Testis (tissue), 3 donors: ENCODE measurements around the gene DENND2A. TPM values are rescaled to one million over a fixed set of nuclear protein-coding genes. Genes with fewer than 3 reads are reported as not detected.
"Not testable (repeated sequence)": the region's sequence is repeated elsewhere in the genome, so short reads cannot be mapped to it uniquely, and the experiment has no call there.

Source experiments
- DNase-seq: peaks from one replicate; pipeline ENCODE4 v3.0.0-alpha.2; 2019
- H3K27ac ChIP-seq, 2 donors: fragments of 200-600 bp; sonication (generic); one replicate each; pipeline ENCODE4 v1.5.1; 2019
- H3K27me3 ChIP-seq: fragments of 200-600 bp; sonication (generic); one replicate; pipeline ENCODE4 v1.5.1; 2019
- H3K36me3 ChIP-seq: fragments of 200-600 bp; sonication (generic); one replicate; pipeline ENCODE4 v1.5.1; 2017; ENCODE audit warnings: low read depth; ENCODE audit errors: missing control alignments
- H3K4me1 ChIP-seq: fragments of 200-600 bp; sonication (generic); one replicate; pipeline ENCODE4 v1.5.1; 2019
- H3K4me3 ChIP-seq, 2 donors: fragments of 200-600 bp; sonication (generic); one replicate each; pipeline ENCODE4 v1.5.1; 2017 to 2019
- H3K9me3 ChIP-seq: fragments of 200-600 bp; sonication (generic); one replicate; pipeline ENCODE4 v1.5.1; 2017
- POLR2A ChIP-seq: fragments of 450-650 bp; IDR thresholded peaks from one replicate; pipeline ENCODE4 v1.6.1; 2017; ENCODE audit warnings: antibody characterized with exemption, mild to moderate bottlenecking, moderate library complexity
- WGBS, 2 donors: methylation state at CpG; one replicate each; pipeline ENCODE4 v1.1.5; 2018; 5-methylcytosine and 5-hydroxymethylcytosine counted together
- intact Hi-C: fragments of 100-400 bp; cut with DNase I; formaldehyde crosslinking; loops from one replicate; pipeline ENCODE4 v1.15.1; 2023; ENCODE audit warnings: low total_unique reads
- polyA plus RNA-seq: library from polyadenylated mRNA; stranded (reverse); fragments of 350-450 nt; fragmentation: Illumina TruSeq; extraction: RNeasy Lipid Tissue Mini Kit (QIAGEN cat#74804); gene quantifications from one replicate; pipeline ENCODE4 v1.2.3, GENCODE V29; 2014; ENCODE audit warnings: low read depth, low replicate concordance; ENCODE audit not compliant: insufficient read depth
- total RNA-seq, 2 donors: library from RNA; depleted of rRNA; stranded (reverse); fragments of >200 nt; gene quantifications; one replicate each; pipeline ENCODE4 v1.2.3, GENCODE V29; 2016
- TF ChIP-seq, protein P1 (sequence below), 3 experiments: fragments of 450-650 bp in 2 of 3; fragments of 200-600 bp in 1 of 3; sonication (generic) in 1 of 3; IDR thresholded peaks; one replicate each; pipeline ENCODE4 v1.5.1; 2016 to 2019; ENCODE audit warnings: antibody characterized with exemption in 3 of 3, mild to moderate bottlenecking in 2 of 3, moderate library complexity in 1 of 3

The DENND2A gene
- total and polyA plus RNA-seq, 3 donors from 2014 or later, result 4.1 to 8.5 (median 5.5) TPM

DNA sequence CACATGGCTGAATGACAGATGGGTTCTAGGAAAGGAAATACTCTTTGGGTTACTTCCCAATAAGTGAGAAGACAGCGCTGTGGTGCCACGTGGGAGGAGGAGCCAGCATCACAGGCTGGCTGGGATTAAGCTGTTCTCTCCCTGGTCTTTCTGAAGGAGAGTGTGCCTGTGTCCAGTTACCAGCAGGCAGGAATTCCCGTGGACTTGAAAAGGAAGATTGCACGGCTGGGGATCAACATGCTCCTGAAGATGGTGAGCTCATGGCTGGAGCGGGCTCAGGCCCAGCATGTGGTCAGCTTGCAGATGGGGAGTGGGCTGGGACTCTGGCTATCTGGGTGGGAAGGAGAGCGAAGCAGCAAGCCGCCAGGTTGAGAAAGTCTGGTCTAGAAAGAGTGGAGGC, 40.3 kb upstream of the DENND2A start:
- TF ChIP-seq POLR2A, result no peak
- TF ChIP-seq, protein P1, sequence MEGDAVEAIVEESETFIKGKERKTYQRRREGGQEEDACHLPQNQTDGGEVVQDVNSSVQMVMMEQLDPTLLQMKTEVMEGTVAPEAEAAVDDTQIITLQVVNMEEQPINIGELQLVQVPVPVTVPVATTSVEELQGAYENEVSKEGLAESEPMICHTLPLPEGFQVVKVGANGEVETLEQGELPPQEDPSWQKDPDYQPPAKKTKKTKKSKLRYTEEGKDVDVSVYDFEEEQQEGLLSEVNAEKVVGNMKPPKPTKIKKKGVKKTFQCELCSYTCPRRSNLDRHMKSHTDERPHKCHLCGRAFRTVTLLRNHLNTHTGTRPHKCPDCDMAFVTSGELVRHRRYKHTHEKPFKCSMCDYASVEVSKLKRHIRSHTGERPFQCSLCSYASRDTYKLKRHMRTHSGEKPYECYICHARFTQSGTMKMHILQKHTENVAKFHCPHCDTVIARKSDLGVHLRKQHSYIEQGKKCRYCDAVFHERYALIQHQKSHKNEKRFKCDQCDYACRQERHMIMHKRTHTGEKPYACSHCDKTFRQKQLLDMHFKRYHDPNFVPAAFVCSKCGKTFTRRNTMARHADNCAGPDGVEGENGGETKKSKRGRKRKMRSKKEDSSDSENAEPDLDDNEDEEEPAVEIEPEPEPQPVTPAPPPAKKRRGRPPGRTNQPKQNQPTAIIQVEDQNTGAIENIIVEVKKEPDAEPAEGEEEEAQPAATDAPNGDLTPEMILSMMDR (IDR thresholded peaks at IDR 0.05), result no peak
- no peak overlapping the region for H3K4me3 ChIP-seq
- H3K9me3 ChIP-seq, result no peaks in the 10 kb centered on the region
- no peaks in the 10 kb centered on the region for H3K36me3 ChIP-seq
- intact Hi-C loops, result no loop called here
- WGBS, 2 donors, result 84 to 94% methylated on average over 7 of the region's 7 CpGs
- no peak for DNase-seq
- no peaks in the 10 kb centered on the region for H3K27me3 ChIP-seq
- no peak overlapping the region for H3K27ac ChIP-seq
- no peaks in the 10 kb centered on the region for H3K4me1 ChIP-seq

DNA sequence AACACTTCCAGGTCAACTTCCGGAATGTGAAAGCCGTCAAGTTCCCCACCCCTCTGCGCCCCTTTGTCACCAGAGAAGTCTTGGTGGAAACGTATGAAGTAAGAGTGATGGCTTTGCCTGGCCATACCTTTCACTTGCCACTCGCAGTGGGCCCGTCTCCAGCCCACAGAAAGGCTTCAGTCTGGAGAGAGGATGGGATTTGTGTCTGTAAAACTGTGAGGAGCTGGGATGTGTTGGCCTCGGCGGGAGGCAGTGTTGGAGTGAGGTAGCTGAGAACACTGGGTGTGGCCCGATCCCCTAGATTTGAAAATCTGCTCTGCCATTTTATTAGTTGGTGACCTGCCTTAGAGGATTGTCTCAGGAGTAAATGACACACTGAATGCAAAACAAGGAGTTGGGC, 38.6 kb upstream of the DENND2A start:
- H3K4me3 ChIP-seq, result no peak overlapping the region
- DNase-seq, result no peak
- intact Hi-C loops, result no loop called here
- WGBS, 2 donors, result 88 to 92% methylated on average over 9 of the region's 9 CpGs
- no peaks in the 10 kb centered on the region for H3K36me3 ChIP-seq
- H3K27me3 ChIP-seq, result no peaks in the 10 kb centered on the region
- H3K9me3 ChIP-seq, result no peaks in the 10 kb centered on the region
- H3K4me1 ChIP-seq, result no peaks in the 10 kb centered on the region
- no peak overlapping the region for H3K27ac ChIP-seq
- no peak for TF ChIP-seq POLR2A
- TF ChIP-seq, protein P1 (IDR thresholded peaks at IDR 0.05), result no peak

DNA sequence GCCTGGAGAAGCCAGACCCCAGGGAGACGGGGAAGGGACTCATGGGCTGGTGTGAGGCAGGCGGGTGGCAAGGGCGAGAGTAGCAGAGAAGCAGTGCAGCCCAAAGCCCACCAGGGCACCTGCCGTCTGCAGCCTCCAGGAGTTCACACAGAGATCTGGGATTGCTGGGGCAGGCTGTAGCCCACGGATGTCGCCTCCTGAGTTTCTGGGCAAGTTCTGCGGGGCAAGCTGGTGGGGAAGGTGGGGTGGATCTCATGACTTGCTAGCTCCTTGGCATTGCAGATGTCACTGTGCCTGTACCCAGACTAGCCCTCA, 38.2 kb upstream of the DENND2A start:
- intact Hi-C loops, result no loop called here
- no peak for DNase-seq
- 97 to 98% methylated on average over 4 to 7 of the region's 7 CpGs for WGBS, 2 donors
- TF ChIP-seq, protein P1 (IDR thresholded peaks at IDR 0.05), result no peak
- no peaks in the 10 kb centered on the region for H3K9me3 ChIP-seq
- H3K36me3 ChIP-seq, result no peaks in the 10 kb centered on the region
- H3K4me1 ChIP-seq, result no peaks in the 10 kb centered on the region
- H3K4me3 ChIP-seq, result no peak overlapping the region
- H3K27me3 ChIP-seq, result no peaks in the 10 kb centered on the region
- no peak overlapping the region for H3K27ac ChIP-seq

DNA sequence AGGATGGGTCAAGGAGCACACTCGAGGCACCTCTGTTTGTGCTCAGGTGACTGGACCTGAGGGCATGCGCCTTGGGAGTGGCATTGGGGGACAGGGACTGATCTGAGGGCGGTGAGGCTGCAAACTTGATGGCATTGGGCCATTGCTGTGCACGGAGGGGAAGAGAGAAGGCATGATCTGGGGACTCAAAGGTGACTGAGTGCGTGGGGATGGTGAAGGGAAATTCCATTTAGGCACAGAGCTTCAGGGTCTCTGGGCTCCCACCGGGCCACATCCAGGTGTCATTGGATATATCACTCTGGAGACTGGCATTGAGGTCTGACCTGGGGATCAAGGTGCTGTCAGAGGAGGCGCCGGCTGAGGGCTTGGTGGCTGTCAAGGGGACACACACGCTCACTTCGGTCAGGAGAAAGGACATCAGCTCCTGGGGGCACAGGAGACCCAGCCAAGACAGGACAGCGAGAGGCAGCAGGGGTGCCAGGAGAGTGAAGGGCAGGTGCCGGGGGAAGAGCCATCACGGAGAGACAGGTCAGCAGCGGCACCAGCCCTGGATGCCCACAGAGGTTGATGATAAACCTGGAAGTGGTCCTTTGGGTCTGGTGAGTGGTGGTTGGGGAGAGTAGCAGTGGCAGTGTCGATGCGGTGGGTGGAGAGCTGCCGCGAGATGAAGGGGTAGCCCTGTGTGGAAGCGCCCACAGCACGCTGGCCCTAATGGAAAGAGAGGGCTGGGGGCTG, 37.6 kb upstream of the DENND2A start:
- H3K36me3 ChIP-seq, result no peaks in the 10 kb centered on the region
- H3K9me3 ChIP-seq, result no peaks in the 10 kb centered on the region
- WGBS, 2 donors, result 95 to 97% methylated on average over 19 to 20 of the region's 20 CpGs
- H3K4me1 ChIP-seq, result no peaks in the 10 kb centered on the region
- no peaks in the 10 kb centered on the region for H3K27me3 ChIP-seq
- DNase-seq, result no peak
- no peak overlapping the region for H3K4me3 ChIP-seq
- TF ChIP-seq POLR2A, result no peak
- TF ChIP-seq, protein P1 (IDR thresholded peaks at IDR 0.05), result no peak
- H3K27ac ChIP-seq, result no peak overlapping the region
- intact Hi-C loops, result no loop called here

DNA sequence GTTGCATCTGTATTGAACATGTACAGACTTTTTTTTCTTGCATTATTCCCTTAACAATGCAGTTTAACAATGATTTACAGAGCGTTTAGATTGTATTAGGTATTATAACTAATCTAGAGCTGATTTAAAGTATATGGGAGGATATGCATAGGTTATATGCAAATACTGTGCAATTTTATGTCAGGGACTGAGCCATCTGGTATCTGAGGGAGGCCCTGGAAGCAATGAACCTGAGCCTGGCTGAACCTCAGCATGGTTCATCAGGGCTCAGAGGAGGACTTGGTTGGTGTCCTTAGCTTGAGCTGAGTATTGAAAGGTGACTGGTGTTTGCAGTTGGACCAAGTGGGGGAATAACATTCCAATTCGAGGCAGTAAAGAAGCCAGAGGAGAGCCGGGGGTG, 36.9 kb upstream of the DENND2A start:
- Histone ChIP-seq H3K36me3 (no peaks in the 10 kb centered on the region), H3K4me3 (no peak overlapping the region), H3K27ac (no peak overlapping the region), H3K9me3 (no peaks in the 10 kb centered on the region), H3K4me1 (no peaks in the 10 kb centered on the region), H3K27me3 (no peaks in the 10 kb centered on the region)
- DNase-seq, result no peak
- TF ChIP-seq, protein P1 (IDR thresholded peaks at IDR 0.05), result no peak
- TF ChIP-seq POLR2A, result no peak
- 89 to 92% methylated on average over 3 of the region's 3 CpGs for WGBS, 2 donors
- intact Hi-C loops, result no loop called here

DNA sequence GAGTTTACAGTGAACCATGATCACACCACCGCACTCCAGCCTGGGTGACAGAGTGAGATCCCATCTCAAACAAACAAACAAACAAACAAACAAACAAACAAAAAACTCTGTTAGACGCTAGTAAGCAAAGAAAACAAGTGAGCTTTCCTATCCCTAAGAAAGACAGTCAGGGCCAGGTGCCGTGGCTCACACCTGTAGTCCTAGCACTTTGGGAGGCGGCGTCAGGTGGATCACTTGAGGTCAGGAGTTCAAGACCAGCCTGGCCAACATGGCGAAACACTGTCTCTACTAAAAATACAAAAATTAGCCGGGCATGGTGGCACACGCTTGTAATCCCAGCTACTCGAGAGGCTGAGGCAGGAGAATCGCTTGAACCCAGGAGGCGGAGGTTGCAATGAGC, 36.3 kb upstream of the DENND2A start:
- H3K9me3 ChIP-seq, DNase-seq, H3K27ac ChIP-seq, H3K27me3 ChIP-seq, intact Hi-C loops, H3K36me3 ChIP-seq, H3K4me3 ChIP-seq, H3K4me1 ChIP-seq: not testable (repeated sequence)
- whole genome bisulfite sequencing, 2 donors, result 95 to 97% methylated on average over 11 of the region's 11 CpGs
